Measurements from ENCODE around the gene C2CD2L.

- no peak for TF ChIP-seq POLR2A (IDR thresholded peaks at IDR 0.05)
- no peak for TF ChIP-seq CTCF (IDR thresholded peaks at IDR 0.05 in 4 of 5, conservative IDR thresholded peaks at IDR 0.05 in 1 of 5)
Measured at GRCh38 chr11:119078675-119079420, 28.3 kb upstream of the C2CD2L start.
